Esophagus (tissue), 2 donors: ENCODE results near the gene CCDC170. TPM values are rescaled to one million over a fixed set of nuclear protein-coding genes. Genes with fewer than 3 reads are reported as not detected.

Experiments
- H3K27ac ChIP-seq, 2 donors: one replicate each; pipeline ENCODE4 v1.5.1; 2013; ENCODE audit warnings: low read depth in 2 of 2, mild to moderate bottlenecking in 2 of 2, inconsistent platforms in 1 of 2, low read length in 1 of 2, moderate library complexity in 1 of 2
- H3K27me3 ChIP-seq, 2 donors: one replicate each; pipeline ENCODE4 v1.6.1; 2013; ENCODE audit warnings: low read length in 2 of 2, control low read depth in 1 of 2, mild to moderate bottlenecking in 1 of 2; ENCODE audit not compliant: insufficient read depth in 2 of 2, control insufficient read depth in 1 of 2
- H3K36me3 ChIP-seq, 2 donors: one replicate each; pipeline ENCODE4 v1.6.1; 2013; ENCODE audit warnings: low read length in 1 of 2; ENCODE audit not compliant: control insufficient read depth in 2 of 2, insufficient read depth in 2 of 2
- H3K4me1 ChIP-seq, 2 donors: one replicate each; pipeline ENCODE4 v1.6.1; 2013; ENCODE audit warnings: low read length in 1 of 2; ENCODE audit not compliant: control insufficient read depth in 2 of 2, insufficient read depth in 2 of 2
- H3K4me3 ChIP-seq, 2 donors: one replicate each; pipeline ENCODE4 v1.5.1; 2013; ENCODE audit warnings: low read length in 2 of 2, mild to moderate bottlenecking in 2 of 2, low read depth in 1 of 2, moderate library complexity in 1 of 2
- H3K9me3 ChIP-seq, 2 donors: one replicate each; pipeline ENCODE4 v1.6.1; 2013; ENCODE audit warnings: mild to moderate bottlenecking in 2 of 2, low read depth in 1 of 2, low read length in 1 of 2, moderate library complexity in 1 of 2; ENCODE audit not compliant: control insufficient read depth in 2 of 2, insufficient read depth in 1 of 2
- whole genome bisulfite sequencing, 2 donors: extraction: QIAGEN DNeasy Blood & Tissue Kit; methylation state at CpG; one replicate each; pipeline ENCODE4 v1.1.7; 2013; 5-methylcytosine and 5-hydroxymethylcytosine counted together
- polyA plus RNA-seq, 2 donors: library from polyadenylated mRNA; stranded (reverse); fragments of 200-250 nt; gene quantifications; one replicate each; pipeline ENCODE4 v1.2.3, GENCODE V29; 2013
- donor health status: healthy with polysubstance abuse.
- donor health status: Bipolar disorder and iron deficiency.

Gene CCDC170
- polyA plus RNA-seq, 2 donors = 0.02 to 0.04 TPM

- Histone ChIP-seq H3K4me3 (no peak overlapping the region), H3K9me3 (no peaks in the 10 kb centered on the region), H3K27ac (no peak overlapping the region), H3K27me3 (no peaks in the 10 kb centered on the region), H3K4me1 (no peaks in the 10 kb centered on the region), H3K36me3 (no peaks in the 10 kb centered on the region)
- WGBS, 2 donors = 81 to 85% methylated on average over 8 of the region's 8 CpGs
Observed at GRCh38 chr6:151670116-151670515, 176.3 kb downstream of the CCDC170 start.

Other genes with a start within 250 kb of the CCDC170 start
- gene ZBTB2, start 102.5 kb upstream of the CCDC170 start, polyA plus RNA-seq = 1 to 10 TPM; 4.6 to 5.3 TPM
- 10 to 100 TPM in 1 of 2 donors, 1 to 10 TPM in 1; 9.6 to 10.6 TPM for gene RMND1, start 41.9 kb upstream of the CCDC170 start, polyA plus RNA-seq